GM13976 (cell line): ENCODE measurements around the gene CPNE1.
"Not testable (repeated sequence)": the region's sequence is repeated elsewhere in the genome, so short reads cannot be mapped to it uniquely, and the experiment has no call there.

Experiments
- DNase-seq: peaks from one replicate; pipeline ENCODE4 v3.0.0; 2012; ENCODE audit warnings: low spot score
- in situ Hi-C: fragments of 300-500 bp; cut with MboI; formaldehyde crosslinking; loops from one replicate; pipeline ENCODE4 v1.12.0; 2022; ENCODE audit warnings: low sequenced_read_pairs, mixed read lengths, inconsistent platforms; ENCODE audit not compliant: unreplicated experiment
- TF ChIP-seq, protein P1 (sequence below): IDR thresholded peaks from 2 replicates; pipeline ENCODE4 v1.5.1; 2012; ENCODE audit warnings: borderline replicate concordance, mild to moderate bottlenecking; ENCODE audit not compliant: insufficient read depth; ENCODE audit errors: extremely low read depth, missing control alignments, control extremely low read depth

The CPNE1 gene

DNA sequence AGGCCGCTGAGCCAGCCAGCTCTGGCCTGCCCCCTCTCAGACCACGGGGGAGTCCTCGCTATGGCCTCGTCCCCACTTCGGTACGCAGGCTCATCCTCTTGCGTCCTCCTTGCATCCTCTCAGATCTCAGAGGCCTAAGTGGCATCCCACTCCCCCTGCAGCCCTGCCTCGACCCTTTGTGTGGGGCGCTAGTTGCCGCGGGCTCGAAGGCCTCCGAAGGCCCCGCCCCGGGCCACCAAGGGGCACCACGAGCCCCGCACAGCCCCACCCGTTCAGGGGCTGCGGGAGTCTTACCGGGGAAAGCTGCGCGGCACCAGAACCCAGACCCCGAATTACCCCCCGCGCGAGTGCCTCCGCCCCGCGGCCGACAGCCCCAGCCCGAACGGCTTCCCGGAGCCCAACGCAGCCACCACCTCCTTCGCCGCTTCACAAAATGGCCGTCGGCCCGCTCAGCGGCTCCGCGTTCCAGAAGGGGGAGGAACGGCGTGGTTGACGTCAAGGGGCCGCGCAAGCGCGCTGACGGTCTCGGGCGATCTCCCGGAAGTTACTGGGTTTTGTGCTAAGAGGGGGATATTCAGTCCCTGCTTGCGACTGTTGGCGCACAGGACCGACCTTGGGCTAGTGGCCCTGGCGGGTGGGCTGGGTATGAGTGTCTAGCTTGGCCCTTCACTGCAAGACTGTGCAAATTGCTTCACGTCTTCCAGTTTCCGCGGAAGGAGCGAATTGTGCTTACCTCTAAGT, at the start of gene CPNE1, which contains the start of gene RBM12:
TSS of gene CPNE1 (minus strand) at position 435 of the 741 bp plus-strand sequence. CDS start 31,977 bp downstream, outside the sequence.
TSS of gene RBM12 (minus strand) at position 435 of the 741 bp plus-strand sequence. CDS start 9,578 bp downstream, outside the sequence.
- TF ChIP-seq, protein P1, sequence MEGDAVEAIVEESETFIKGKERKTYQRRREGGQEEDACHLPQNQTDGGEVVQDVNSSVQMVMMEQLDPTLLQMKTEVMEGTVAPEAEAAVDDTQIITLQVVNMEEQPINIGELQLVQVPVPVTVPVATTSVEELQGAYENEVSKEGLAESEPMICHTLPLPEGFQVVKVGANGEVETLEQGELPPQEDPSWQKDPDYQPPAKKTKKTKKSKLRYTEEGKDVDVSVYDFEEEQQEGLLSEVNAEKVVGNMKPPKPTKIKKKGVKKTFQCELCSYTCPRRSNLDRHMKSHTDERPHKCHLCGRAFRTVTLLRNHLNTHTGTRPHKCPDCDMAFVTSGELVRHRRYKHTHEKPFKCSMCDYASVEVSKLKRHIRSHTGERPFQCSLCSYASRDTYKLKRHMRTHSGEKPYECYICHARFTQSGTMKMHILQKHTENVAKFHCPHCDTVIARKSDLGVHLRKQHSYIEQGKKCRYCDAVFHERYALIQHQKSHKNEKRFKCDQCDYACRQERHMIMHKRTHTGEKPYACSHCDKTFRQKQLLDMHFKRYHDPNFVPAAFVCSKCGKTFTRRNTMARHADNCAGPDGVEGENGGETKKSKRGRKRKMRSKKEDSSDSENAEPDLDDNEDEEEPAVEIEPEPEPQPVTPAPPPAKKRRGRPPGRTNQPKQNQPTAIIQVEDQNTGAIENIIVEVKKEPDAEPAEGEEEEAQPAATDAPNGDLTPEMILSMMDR = no peak
- DNase-seq = peak; percentile 99
- in situ Hi-C loops = no loop called here

DNA sequence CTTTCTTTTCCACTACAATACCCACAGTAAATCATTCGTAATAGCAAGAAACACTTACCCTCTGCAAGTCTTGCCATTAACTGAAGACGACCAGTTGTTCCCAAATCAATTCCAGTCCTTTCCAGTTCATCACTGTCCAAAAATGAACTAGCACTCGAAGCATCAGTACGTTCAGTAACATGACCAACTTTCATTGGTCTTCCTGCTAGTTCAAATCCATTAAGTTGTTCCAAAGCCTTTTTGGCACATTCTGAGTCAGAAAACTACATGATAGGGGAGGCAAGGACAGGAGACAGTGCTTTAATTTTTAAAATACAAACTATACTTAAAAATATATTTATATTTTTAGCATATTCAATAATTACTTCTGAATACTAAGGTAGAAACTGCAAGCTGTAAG, 49.4 kb upstream of the CPNE1 start:
- in situ Hi-C loops = no loop called here
- DNase-seq = no peak
- TF ChIP-seq, protein P1 = no peak

DNA sequence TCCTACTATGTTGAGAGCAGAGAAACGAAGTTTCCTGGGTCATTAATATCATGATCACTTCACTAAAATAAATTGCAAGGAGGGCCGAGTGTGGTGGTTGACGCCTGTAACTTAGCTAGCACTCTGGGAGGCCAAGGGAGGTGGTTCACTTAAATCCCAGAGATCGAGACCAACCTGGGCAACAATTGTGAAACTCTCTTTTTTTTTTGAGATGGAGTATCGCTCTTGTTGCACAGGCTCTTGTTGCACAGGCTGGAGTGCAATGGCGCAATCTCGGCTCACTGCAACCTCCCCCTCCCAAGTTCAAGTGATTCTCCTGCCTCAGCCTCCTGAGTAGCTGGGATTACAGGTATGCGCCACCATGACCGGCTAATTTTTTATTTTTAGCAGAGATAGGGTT, 48.4 kb upstream of the CPNE1 start:
- DNase-seq, in situ Hi-C loops: not testable (repeated sequence)

DNA sequence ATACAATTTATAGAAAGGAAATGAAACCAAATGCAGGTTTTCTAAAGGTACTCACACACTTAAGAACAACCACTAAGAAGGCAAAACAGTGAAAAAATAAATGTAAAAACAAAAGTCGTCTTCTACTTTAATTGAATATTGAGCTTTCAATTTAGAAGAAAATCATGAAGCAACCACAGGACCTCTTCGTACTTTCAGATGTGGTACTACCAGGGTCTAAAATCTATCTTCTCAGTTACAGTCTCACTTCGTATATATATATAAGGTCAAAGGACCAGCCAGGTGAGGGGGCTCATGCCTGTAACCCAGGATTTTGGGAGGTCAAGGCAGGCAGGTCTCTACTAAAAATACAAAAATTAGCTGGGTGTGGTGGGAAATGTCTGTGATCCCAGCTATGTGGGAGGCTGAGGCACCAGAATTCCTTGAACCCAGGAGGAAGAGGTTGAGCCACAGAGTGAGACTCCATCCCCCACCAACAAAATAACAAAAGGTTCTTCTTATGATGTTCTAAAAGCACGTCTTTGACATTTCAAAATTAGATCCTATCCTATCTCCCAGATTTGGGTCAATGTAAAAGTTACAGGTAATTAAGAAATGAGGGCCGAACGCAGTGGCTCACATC, 47.0 kb upstream of the CPNE1 start:
- no peak for DNase-seq
- in situ Hi-C loops = no loop called here
- TF ChIP-seq, protein P1 = no peak

DNA sequence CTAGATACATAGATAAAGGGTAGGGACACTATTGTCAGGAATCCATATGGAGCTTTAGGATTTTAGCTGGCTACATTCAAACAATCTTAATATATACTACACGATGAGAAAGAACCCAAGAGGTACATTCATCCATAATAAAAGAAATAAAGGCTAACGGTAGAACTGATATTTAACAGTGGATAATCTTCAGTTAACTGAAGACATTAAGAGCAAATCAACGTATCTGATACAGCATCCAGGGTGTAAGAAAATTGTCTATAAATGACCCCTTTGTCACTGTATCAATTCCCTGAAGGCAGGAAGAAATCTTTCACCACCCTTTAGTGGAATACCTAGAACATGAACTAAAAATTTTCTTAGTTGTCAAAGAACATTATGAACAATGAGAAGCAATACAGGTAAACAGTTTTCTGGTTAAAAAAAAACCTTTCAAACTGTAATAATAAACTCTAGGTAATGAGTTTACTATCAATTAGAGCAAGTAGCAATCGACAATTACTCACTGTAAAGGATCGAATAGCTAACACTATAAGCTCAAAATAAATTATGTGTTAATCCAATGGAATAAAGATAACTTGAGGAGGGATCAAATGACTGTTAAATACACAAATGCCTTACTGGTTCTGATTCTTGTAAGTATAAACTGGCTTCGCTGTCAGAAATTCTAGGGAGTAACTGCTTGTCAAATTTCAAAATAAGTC, 46.3 kb upstream of the CPNE1 start:
- DNase-seq = no peak
- in situ Hi-C loops = no loop called here
- TF ChIP-seq, protein P1 = no peak

DNA sequence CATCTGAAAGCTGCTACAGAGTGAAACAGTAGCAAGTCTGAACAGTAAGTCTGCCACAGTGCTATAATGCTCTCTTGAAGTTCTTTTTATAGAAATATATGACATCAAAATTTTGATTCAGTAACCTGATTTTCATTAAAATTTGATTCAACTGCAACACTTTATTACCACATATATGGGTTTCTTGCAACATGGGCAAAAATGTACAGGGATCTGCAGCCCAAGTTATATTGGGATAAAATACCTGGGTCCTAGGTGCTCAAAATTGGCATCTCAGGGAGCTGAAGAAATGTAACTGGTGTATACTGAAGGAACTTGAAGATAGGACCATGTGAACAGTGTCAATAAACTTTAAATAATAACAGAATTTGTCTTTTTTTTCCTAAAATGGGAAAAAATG, 45.3 kb upstream of the CPNE1 start:
- TF ChIP-seq, protein P1 = no peak
- DNase-seq = no peak
- in situ Hi-C loops = no loop called here

DNA sequence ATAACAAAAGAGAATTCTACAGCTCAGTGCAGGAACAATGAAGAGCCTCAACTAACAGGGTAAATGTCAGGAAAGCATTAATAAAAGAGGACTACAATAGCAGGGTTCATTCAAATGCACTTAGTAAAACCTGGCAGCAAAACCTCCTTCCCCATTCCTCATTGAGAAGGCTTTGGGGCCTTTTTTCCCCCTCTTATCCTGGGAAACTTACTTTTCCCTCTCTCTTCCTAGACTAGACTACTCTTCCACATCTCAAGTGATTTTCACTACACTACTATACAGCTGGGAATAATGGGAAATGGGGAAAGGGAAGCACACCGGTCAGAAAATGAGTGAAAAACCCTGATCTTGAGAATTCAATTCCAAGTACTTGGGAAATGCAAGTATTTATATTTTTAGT, 44.6 kb upstream of the CPNE1 start:
- in situ Hi-C loops = no loop called here
- no peak for DNase-seq
- TF ChIP-seq, protein P1 = no peak
